Measurements from ENCODE around the gene DTL. TPM values are rescaled to one million over a fixed set of nuclear protein-coding genes. Genes with fewer than 3 reads are reported as not detected.
"Not testable (repeated sequence)": the region's sequence is repeated elsewhere in the genome, so short reads cannot be mapped to it uniquely, and the experiment has no call there.

DTL gene
- total and polyA plus RNA-seq, 8 donors, result 0.58 to 7.5 (median 1.5) TPM; not detected in 2

GRCh38 chr1:212020975-212021374 is 14.6 kb upstream of the DTL start:
- Histone ChIP-seq H3K27ac (no peak overlapping the region), H3K4me3 (no peak overlapping the region), H3K9me3 (no peaks in the 10 kb centered on the region), H3K4me1 (no peaks in the 10 kb centered on the region), H3K36me3 (peaks cover 0 to 9% (median 8%) of the 10 kb centered on the region in 4 donors), H3K27me3 (no peaks in the 10 kb centered on the region)
- intact Hi-C loops (cut with DNase I; ENCODE audit: low total_unique reads), result loop anchor here (10.0 kb wide), 1 partner anchor 336 kb away; no protein-coding TSS in a partner anchor
- 83 to 93% (median 90%) methylated on average over 2 of the region's 2 CpGs for WGBS, 5 donors
- TF ChIP-seq EP300 (IDR thresholded peaks at IDR 0.05), result no peak
- TF ChIP-seq POLR2AphosphoS5 (IDR thresholded peaks at IDR 0.05), result no peak
- TF ChIP-seq POLR2A (IDR thresholded peaks at IDR 0.05), result no peak
- TF ChIP-seq CTCF (IDR thresholded peaks at IDR 0.05), result no peak
- no peak for DNase-seq

- H3K27ac ChIP-seq, result no peak overlapping the region
- no peaks in the 10 kb centered on the region for H3K27me3 ChIP-seq
- no peak for DNase-seq
- no peak for TF ChIP-seq POLR2AphosphoS5 (IDR thresholded peaks at IDR 0.05)
- TF ChIP-seq EP300 (IDR thresholded peaks at IDR 0.05), result no peak
- no peak for TF ChIP-seq CTCF (IDR thresholded peaks at IDR 0.05)
- no peak for TF ChIP-seq POLR2A (IDR thresholded peaks at IDR 0.05)
- H3K4me1 ChIP-seq, result peaks cover 0 to under 1% (median 0%) of the 10 kb centered on the region in 4 donors
- 91 to 94% (median 92%) methylated on average over 2 of the region's 2 CpGs for WGBS, 5 donors
- H3K9me3 ChIP-seq, result no peaks in the 10 kb centered on the region
- peaks cover 0 to 4% (median 3%) of the 10 kb centered on the region in 4 donors for H3K36me3 ChIP-seq
- intact Hi-C loops (cut with DNase I; ENCODE audit: low total_unique reads), result loop anchor here (10.0 kb wide), 1 partner anchor 337 kb away; no protein-coding TSS in a partner anchor
- no peak overlapping the region for H3K4me3 ChIP-seq
Measured at GRCh38 chr1:212021563-212021962, 14.0 kb upstream of the DTL start.

GRCh38 chr1:212022908-212023307 is 12.6 kb upstream of the DTL start:
- not testable (repeated sequence) for DNase-seq, H3K27me3 ChIP-seq, H3K9me3 ChIP-seq, H3K36me3 ChIP-seq, H3K4me3 ChIP-seq, H3K27ac ChIP-seq
- intact Hi-C loops (cut with DNase I; ENCODE audit: low total_unique reads), result loop anchor here (10.0 kb wide), 1 partner anchor 338 kb away; no protein-coding TSS in a partner anchor
- H3K4me1 ChIP-seq, result peaks cover 0 to 13% (median 0%) of the 10 kb centered on the region in 4 donors

- WGBS, 5 donors, result 89 to 94% (median 92%) methylated on average over 3 of the region's 3 CpGs
- Histone ChIP-seq H3K4me3 (no peak overlapping the region), H3K4me1 (peaks cover 0 to 13% (median 0%) of the 10 kb centered on the region in 4 donors), H3K9me3 (no peaks in the 10 kb centered on the region), H3K27ac (no peak overlapping the region), H3K36me3 (no peaks in the 10 kb centered on the region), H3K27me3 (no peaks in the 10 kb centered on the region)
- no peak for DNase-seq
- TF ChIP-seq POLR2AphosphoS5 (IDR thresholded peaks at IDR 0.05) (no peak), POLR2A (IDR thresholded peaks at IDR 0.05) (no peak), CTCF (IDR thresholded peaks at IDR 0.05) (no peak), EP300 (IDR thresholded peaks at IDR 0.05) (no peak)
- intact Hi-C loops (cut with DNase I; ENCODE audit: low total_unique reads), result loop anchor here (10.0 kb wide), 1 partner anchor 340 kb away; no protein-coding TSS in a partner anchor
Measured at GRCh38 chr1:212024469-212025149, 10.9 kb upstream of the DTL start.

GRCh38 chr1:212027727-212028126 is 7.8 kb upstream of the DTL start:
- peaks cover 0 to 38% (median 2%) of the 10 kb centered on the region in 4 donors for H3K4me1 ChIP-seq
- not testable (repeated sequence) for DNase-seq, H3K27ac ChIP-seq, H3K36me3 ChIP-seq, H3K9me3 ChIP-seq, H3K27me3 ChIP-seq, H3K4me3 ChIP-seq
- 85 to 94% (median 90%) methylated on average over 10 of the region's 10 CpGs for WGBS, 5 donors
- intact Hi-C loops (cut with DNase I; ENCODE audit: low total_unique reads), result loop anchor here (10.0 kb wide), 1 partner anchor 343 kb away; no protein-coding TSS in a partner anchor

Measured in stomach (tissue), 9 donors.